ENCODE results near the gene MSRB1. TPM values are rescaled to one million over a fixed set of nuclear protein-coding genes. Genes with fewer than 3 reads are reported as not detected.

The MSRB1 gene
- total RNA-seq, 1 donor from 2014 or later: 29.8 TPM

DNA sequence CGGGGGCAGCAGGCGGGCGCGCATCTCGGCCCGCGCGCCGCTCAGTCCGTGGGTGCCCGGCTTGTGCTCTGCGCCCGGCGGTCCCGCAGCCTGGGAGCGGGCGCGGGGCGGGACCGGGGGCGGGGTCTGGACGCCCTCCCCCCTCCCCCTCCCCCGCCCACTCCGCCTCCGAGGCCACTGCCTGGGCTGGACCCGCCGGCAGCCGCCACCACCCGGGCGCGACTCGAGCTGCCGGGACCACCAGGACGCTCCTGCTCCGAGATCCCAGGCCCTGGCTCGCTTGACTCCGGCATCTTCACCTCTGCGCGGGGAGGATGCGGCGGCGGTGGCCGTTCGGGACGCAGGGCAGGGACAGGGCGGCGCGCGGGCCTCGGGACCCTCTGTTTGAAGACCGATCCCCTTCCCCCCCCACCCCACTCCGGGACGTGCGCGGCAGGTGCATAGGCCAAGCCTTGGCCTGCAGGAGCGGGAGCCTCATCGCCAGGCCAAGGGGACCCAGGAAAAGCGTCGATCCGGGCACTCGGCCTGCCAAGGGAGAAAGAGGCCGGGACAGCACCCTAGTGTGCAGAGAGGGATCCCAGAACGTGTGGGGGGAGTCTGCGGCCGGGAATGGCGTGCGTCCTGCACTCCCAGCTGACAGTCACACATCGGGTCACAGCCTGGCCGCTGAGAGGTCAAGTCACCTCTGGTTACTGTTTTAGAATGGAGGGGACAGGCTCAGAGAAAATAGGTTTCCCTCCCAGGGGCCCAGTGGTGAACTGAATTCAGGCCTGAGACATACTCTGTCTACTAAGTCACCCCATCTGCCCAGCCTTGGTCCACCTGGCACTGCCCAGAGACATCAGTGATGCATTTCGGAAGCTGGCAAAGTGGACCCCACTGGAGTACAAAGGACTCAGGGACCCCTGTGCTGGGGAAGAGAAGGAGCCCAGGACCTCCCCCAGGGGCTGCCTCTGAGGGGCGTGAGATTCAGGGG is 24.4 kb downstream of the MSRB1 start, which contains the start of gene HS3ST6:
TSS of gene HS3ST6 (minus strand) at position 65 of the 976 bp plus-strand sequence. CDS start 92 bp downstream, outside the sequence.
- Mint-ChIP-seq H3K36me3 (ENCODE audit: low read depth) (no peaks in the 10 kb centered on the region), H3K27me3 (ENCODE audit: low read depth) (peaks cover 86% of the 10 kb centered on the region), H3K9me3 (no peaks in the 10 kb centered on the region), H3K4me1 (peaks cover 10% of the 10 kb centered on the region), H3K27ac (ENCODE audit: unreplicated experiment) (no peak within 1 kb of the TSS), H3K4me3 (no peak within 1 kb of the TSS)
- TF ChIP-seq CTCF (conservative IDR thresholded peaks at IDR 0.05): no peak
- DNase-seq (ENCODE audit: low read depth, low spot score): peak; percentile 32

- Mint-ChIP-seq H3K9me3 (no peaks in the 10 kb centered on the region), H3K4me3 (no peak overlapping the region), H3K4me1 (peaks cover 10% of the 10 kb centered on the region), H3K27ac (ENCODE audit: unreplicated experiment) (no peak overlapping the region), H3K36me3 (ENCODE audit: low read depth) (no peaks in the 10 kb centered on the region), H3K27me3 (ENCODE audit: low read depth) (peaks cover 81% of the 10 kb centered on the region)
- no peak for DNase-seq (ENCODE audit: low read depth, low spot score)
- no peak for TF ChIP-seq CTCF (conservative IDR thresholded peaks at IDR 0.05)
Observed at GRCh38 chr16:1917665-1918350, 25.2 kb downstream of the MSRB1 start.

GRCh38 chr16:1917056-1917664 is 25.8 kb downstream of the MSRB1 start:
- Mint-ChIP-seq H3K27ac (ENCODE audit: unreplicated experiment) (no peak overlapping the region), H3K4me3 (no peak overlapping the region), H3K4me1 (peaks cover 10% of the 10 kb centered on the region), H3K9me3 (no peaks in the 10 kb centered on the region), H3K27me3 (ENCODE audit: low read depth) (peaks cover 78% of the 10 kb centered on the region), H3K36me3 (ENCODE audit: low read depth) (no peaks in the 10 kb centered on the region)
- TF ChIP-seq CTCF (conservative IDR thresholded peaks at IDR 0.05): no peak
- no peak for DNase-seq (ENCODE audit: low read depth, low spot score)

DNA sequence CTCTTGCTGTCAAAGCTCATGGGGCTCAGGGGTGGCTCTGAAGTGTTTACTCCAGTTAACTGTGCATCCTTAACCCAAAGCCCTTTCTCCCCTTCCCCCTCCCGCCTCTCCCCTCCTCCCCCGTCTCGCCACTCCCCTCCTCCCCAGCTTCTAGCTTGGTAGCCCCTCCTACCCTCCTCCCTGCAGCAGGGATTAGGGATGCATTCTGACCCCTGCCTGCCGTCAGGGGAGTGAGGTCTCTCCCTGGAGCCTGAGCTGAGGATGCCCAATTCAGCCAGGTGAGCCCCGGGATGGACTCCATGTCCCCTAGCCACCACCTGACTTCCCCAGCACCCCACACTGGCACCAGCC is 26.4 kb downstream of the MSRB1 start:
- no peak overlapping the region for H3K4me3 Mint-ChIP-seq
- DNase-seq (ENCODE audit: low read depth, low spot score): no peak
- H3K27ac Mint-ChIP-seq (ENCODE audit: unreplicated experiment): no peak overlapping the region
- no peak for TF ChIP-seq CTCF (conservative IDR thresholded peaks at IDR 0.05)
- peaks cover 10% of the 10 kb centered on the region for H3K4me1 Mint-ChIP-seq
- H3K27me3 Mint-ChIP-seq (ENCODE audit: low read depth): peaks cover 73% of the 10 kb centered on the region
- no peaks in the 10 kb centered on the region for H3K36me3 Mint-ChIP-seq (ENCODE audit: low read depth)
- no peaks in the 10 kb centered on the region for H3K9me3 Mint-ChIP-seq
